A375 (cell line): Measurements from ENCODE around the gene NUP98. TPM values are rescaled to one million over a fixed set of nuclear protein-coding genes. Genes with fewer than 3 reads are reported as not detected.

ENCODE experiments used
- small RNA-seq: library from RNA; depleted of rRNA; stranded (forward); fragments of <200 nt; gene quantifications from one replicate; pipeline ENCODE3, GENCODE V24; 2014
- total RNA-seq: library from RNA; depleted of rRNA; stranded (reverse); fragments of >200 nt; shearing (Covaris generic); gene quantifications from 2 replicates; pipeline ENCODE4 v1.2.3, GENCODE V29; 2014; rRNA removed

NUP98 gene
- total RNA-seq, result 73.4 and 108 TPM in 2 replicates

GRCh38 chr11:3797329-3798090 lies at the start of gene NUP98:
TSS of gene NUP98 (minus strand) at chr11:3797554. CDS start at chr11:3782117, 15,437 bp downstream.

GRCh38 chr11:3840870-3841425 lies 43.6 kb upstream of the NUP98 start, which contains the start of gene RHOG:
TSS of gene RHOG (minus strand) at chr11:3840959. CDS start at chr11:3828138, 12,821 bp downstream.

GRCh38 chr11:3807909-3808860 lies 10.8 kb upstream of the NUP98 start, which contains the start of gene PGAP2:
TSS of gene PGAP2 (plus strand) at chr11:3808560. CDS start at chr11:3811260, 2,700 bp downstream.

GRCh38 chr11:3671334-3672254 lies 125.8 kb downstream of the NUP98 start, which contains the start of gene CHRNA10:
TSS of gene CHRNA10 (minus strand) at chr11:3671384. CDS start at chr11:3671312, 72 bp downstream.

GRCh38 chr11:3644817-3645235 lies 152.5 kb downstream of the NUP98 start, which contains the start of gene ART1:
TSS of gene ART1 (plus strand) at chr11:3645128. CDS start at chr11:3659214, 14,086 bp downstream.

GRCh38 chr11:3641701-3642070 lies 155.7 kb downstream of the NUP98 start, which contains the start of gene ART5:
TSS of gene ART5 (minus strand) at chr11:3641992. CDS start at chr11:3641862, 130 bp downstream.

Small RNAs within 50 kb of the gene (small RNA-seq; reads per million reads assigned to genes)
- not detected for gene RF00019
- not detected for gene RNU6-1143P
- not detected for gene RNU7-50P

Other genes starting within 250 kb of the NUP98 start
- not detected in 2 replicates for gene ART5, start 155.6 kb downstream of the NUP98 start, total RNA-seq
- not detected in 2 replicates for gene ART1, start 152.4 kb downstream of the NUP98 start, total RNA-seq
- 0.41 and 1.4 TPM in 2 replicates for gene CHRNA10, start 126.2 kb downstream of the NUP98 start, total RNA-seq
- 8.5 and 18.5 TPM in 2 replicates for gene PGAP2, start 11.0 kb upstream of the NUP98 start, total RNA-seq
- 11.8 and 17.5 TPM in 2 replicates for gene RHOG, start 43.4 kb upstream of the NUP98 start, total RNA-seq
- 9.6 and 11.0 TPM in 2 replicates for gene STIM1, start 58.1 kb upstream of the NUP98 start, total RNA-seq